ENCODE data around the gene R3HCC1L. TPM values are rescaled to one million over a fixed set of nuclear protein-coding genes. Genes with fewer than 3 reads are reported as not detected.
"Not testable (repeated sequence)": the region's sequence is repeated elsewhere in the genome, so short reads cannot be mapped to it uniquely, and the experiment has no call there.

R3HCC1L gene
- total RNA-seq, 1 experiment from 2014 or later, result 30.6 TPM

DNA sequence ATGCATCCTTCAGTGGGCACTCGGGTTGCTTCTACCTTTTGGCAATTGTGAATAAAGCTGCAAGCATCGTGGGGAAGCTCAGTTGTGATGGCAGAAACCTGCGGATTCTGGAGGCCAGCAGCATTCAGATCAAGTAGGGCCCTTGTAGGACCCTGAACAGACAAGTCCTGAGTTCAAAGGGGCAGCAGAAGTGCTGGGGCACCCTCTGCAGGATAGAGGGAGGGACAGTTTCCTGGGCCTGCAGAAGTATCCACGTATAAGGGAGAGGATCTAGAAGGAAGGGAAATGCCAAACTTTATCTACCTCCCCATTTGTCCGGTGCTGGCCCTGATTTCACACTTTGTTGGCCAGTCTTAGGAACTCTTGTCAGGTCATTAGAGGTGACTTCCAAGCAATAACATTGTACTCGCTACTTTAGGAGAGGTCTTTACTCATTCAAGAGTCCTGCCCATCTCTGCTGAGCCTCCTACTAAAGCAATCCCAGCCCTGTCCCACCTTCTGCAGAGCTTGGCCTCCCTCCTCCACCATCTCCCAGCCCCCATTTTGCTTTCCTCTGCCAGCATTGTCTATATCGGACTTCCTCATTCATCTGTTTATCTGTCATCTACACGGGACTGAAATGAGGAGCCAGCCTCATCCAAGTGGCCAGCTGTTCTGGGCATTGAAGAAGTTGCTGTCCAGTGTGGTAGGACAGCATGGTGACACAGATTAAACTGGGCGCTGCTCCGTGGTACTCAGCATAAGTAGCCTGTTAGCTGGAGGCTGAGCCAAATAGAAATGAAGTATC, 26.6 kb upstream of the R3HCC1L start:
- Histone ChIP-seq H3K4me3 (no peak overlapping the region), H3K4me1 (no peaks in the 10 kb centered on the region), H3K27me3 (peaks cover 6% of the 10 kb centered on the region; the same call in 1 of the 2 replicates), H3K36me3 (no peaks in the 10 kb centered on the region), H3K9me3 (replicated peaks) (no peaks in the 10 kb centered on the region), H3K27ac (no peak overlapping the region)
- DNase-seq, result no peak

DNA sequence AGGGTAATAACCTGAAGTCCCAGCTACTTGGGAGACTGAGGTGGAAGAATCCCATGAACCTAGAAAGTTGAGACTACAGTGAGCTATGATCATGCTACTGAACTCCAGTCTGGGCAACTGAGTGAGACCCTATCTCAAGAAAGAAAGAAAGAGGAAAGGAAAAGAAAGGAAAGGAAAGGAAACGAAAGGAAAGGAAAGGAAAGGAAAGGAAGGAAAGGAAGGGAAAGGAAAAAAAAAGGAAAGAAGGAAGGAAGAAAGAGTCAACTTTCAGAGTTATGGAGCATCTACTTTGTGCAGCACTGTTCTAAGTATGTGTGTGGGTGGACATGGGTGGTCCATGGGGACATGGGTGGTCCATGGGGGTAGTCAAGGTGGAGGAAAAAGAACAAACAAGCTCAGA, 24.1 kb upstream of the R3HCC1L start:
- Histone ChIP-seq H3K36me3 (no peaks in the 10 kb centered on the region), H3K9me3 (replicated peaks) (no peaks in the 10 kb centered on the region), H3K27ac (no peak overlapping the region), H3K4me1 (no peaks in the 10 kb centered on the region), H3K27me3 (peaks cover 15% of the 10 kb centered on the region; the same call in 1 of the 2 replicates), H3K4me3 (no peak overlapping the region)
- no peak for DNase-seq

DNA sequence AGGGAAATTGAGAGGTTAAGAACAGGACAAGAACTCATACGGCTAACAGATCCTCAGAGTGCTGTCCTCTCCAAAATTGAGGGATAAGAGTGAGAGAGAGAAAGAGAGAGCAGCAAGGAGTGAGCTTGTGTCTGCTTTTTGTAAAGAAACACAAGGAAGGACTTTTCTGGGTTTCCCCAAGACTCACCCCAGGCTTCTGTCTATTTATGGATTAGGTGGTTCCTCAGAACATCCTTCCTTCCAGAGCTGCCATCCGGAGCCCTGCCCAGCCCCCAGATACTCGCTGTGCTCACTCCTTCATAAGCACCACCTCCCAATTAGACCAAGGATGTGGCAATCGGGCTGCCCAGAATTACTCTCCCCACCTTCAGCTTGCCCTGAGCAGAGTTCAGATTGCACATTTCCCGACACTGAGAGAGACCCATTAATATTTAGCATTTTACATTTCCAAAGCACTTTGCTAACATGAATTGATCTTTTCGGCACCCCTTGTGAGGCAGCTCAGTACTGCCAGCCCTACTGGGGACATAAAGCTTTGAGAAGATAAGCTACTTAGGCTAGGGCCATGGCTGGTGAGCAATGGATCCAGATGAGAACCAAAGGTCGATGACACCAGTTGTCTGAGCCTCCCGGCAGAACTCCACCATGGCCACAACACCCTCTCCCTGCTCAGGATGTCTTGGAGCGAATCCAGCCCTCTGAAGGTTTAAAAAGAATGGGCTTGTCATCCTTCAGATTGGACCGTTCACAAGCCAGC, 19.2 kb upstream of the R3HCC1L start:
- H3K4me1 ChIP-seq, result no peaks in the 10 kb centered on the region
- H3K9me3 ChIP-seq (replicated peaks), result no peaks in the 10 kb centered on the region
- DNase-seq, result no peak
- no peaks in the 10 kb centered on the region for H3K36me3 ChIP-seq
- peaks cover 12% of the 10 kb centered on the region; the same call in 1 of the 2 replicates for H3K27me3 ChIP-seq
- no peak overlapping the region for H3K4me3 ChIP-seq
- no peak overlapping the region for H3K27ac ChIP-seq

DNA sequence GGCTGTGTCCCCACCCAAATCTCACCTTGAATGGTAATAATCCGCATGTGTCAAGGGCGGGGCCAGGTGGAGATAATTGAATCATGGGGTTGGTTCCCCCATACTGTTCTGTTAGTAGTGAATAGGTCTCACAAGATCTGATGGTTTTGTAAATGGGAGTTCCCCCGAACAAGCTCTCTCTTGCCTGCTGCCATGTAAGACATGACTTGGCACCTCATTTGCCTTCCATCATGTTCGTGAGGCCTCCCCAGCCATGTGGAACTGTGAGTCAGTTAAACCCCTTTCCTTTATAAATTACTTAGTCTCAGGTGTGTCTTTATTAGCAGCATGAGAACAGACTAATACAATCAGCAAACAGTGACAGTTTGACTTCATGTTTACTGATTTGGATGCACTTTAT, 14.6 kb upstream of the R3HCC1L start:
- no peaks in the 10 kb centered on the region for H3K27me3 ChIP-seq
- no peaks in the 10 kb centered on the region for H3K4me1 ChIP-seq
- no peak overlapping the region for H3K27ac ChIP-seq
- H3K4me3 ChIP-seq, result no peak overlapping the region
- no peaks in the 10 kb centered on the region for H3K9me3 ChIP-seq (replicated peaks)
- no peaks in the 10 kb centered on the region for H3K36me3 ChIP-seq
- no peak for DNase-seq

DNA sequence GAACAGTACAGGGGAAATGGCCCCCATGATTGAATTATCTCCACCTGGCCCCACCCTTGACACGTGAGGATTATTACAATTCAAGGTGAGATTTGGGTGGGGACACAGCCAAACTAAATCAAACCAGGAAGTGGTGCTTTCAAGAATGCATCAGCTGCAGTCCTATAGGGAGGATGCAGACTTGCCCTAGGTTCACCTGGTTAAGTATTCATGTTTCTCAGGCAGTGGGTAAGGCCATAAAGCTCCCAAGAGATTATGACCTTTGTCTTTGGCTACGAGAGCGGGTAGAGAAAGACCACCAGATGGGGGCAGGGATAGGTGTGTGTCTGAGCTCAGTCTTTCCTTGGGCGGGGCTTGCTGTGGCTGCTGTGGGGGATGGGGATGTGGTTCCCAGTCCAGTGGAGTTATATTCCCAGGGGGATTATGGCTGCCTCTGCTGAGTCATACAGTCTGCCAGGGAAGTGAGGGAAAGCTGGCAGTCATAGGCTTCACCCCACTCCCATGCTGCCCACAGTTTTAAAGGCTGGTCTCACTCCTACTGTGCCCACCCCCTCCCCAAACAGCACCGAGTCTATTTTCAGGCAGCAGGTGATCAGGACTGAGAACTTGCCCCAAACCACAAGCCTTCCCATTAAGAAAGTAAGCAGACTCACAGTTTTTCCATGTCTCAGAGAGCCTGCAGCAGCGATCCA, 8.4 kb upstream of the R3HCC1L start:
- H3K27me3 ChIP-seq, result no peaks in the 10 kb centered on the region
- peak overlapping the region; percentile 19 for H3K4me3 ChIP-seq
- peaks cover 14% of the 10 kb centered on the region for H3K4me1 ChIP-seq
- H3K9me3 ChIP-seq (replicated peaks), result no peaks in the 10 kb centered on the region
- H3K36me3 ChIP-seq, result no peaks in the 10 kb centered on the region
- no peak overlapping the region for H3K27ac ChIP-seq
- DNase-seq, result peak; percentile 44 to 51

DNA sequence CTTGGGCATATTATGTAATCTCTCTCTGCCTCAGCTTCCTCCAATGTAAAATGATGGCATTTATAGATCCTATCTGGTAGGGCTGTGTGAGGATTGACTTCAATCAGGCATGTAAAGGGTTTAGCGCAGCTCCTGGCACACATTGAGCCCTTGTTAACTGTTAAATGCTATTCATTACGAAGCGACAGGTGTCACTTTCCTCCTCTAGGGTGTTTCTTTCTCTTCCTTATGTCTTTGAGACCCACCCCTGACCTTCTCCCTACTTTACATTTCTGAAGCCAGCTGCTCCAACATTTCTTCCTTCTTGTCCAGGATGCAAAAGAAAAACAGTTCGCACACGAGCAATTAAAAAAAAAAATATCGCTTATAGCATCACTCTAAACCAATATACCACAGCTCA, 5.7 kb upstream of the R3HCC1L start:
- Histone ChIP-seq H3K27ac (no peak overlapping the region), H3K36me3 (no peaks in the 10 kb centered on the region), H3K27me3 (no peaks in the 10 kb centered on the region), H3K4me3 (no peak overlapping the region), H3K4me1 (peaks cover 14% of the 10 kb centered on the region), H3K9me3 (replicated peaks) (no peaks in the 10 kb centered on the region)
- peak in 1 of 2 experiments; percentile 37 for DNase-seq

DNA sequence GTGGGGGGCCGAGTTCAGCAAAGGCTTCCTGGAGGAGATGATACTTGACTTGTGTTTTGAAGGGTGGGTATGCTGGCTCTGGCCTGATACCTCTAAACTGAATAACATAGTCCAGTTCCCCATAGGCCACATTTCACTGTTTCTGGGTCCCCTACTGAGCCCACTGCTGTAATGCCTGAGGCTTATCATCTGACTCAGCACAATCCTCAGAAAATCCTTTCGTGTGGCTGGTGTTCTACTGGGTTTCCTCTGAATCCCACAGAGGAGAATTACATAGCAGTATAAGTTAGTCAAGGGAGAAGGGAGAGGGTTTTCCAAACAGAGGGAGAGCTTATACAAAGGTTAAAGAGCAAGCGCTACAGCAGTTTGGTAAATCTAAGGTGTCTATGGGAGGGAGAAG, 2.8 kb upstream of the R3HCC1L start:
- Histone ChIP-seq H3K27me3 (no peaks in the 10 kb centered on the region), H3K27ac (no peak overlapping the region), H3K36me3 (no peaks in the 10 kb centered on the region), H3K4me3 (no peak overlapping the region), H3K4me1 (peaks cover 9% of the 10 kb centered on the region), H3K9me3 (replicated peaks) (no peaks in the 10 kb centered on the region)
- DNase-seq, result no peak

DNA sequence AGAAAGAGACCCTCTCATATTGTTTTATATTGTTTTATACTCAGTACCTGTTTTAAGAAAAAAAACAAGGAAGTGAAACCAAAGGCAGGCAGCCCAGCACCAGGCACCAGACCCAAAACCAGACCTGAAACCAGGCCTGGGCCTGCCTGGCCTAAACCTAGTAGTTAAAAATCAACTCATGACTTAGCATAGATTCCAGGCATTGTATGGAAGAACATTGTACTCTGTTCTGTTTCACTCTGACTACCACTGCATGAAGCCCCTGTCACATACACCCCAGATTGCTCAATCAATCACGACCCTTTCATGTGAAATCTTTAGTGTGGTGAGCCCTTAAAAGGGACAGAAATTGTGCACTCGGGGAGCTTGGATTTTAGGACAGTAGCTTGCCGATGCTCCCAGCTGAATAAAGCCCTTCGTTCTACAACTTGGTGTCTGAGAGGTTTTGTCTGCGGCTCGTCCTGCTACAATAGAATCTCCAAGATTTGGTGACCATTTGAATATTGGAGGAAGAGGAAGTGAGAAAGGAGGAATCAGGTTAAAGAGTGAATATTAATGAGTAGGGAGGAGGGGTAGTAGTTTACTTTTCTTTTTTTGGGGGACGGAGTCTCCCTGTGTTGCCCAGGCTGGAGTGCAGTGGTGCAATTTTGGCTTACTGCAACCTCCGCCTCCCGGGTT, 1.2 kb upstream of the R3HCC1L start:
- H3K36me3 ChIP-seq; H3K27ac ChIP-seq; DNase-seq; H3K4me1 ChIP-seq; H3K4me3 ChIP-seq; H3K9me3 ChIP-seq (replicated peaks); H3K27me3 ChIP-seq: not testable (repeated sequence)

DNA sequence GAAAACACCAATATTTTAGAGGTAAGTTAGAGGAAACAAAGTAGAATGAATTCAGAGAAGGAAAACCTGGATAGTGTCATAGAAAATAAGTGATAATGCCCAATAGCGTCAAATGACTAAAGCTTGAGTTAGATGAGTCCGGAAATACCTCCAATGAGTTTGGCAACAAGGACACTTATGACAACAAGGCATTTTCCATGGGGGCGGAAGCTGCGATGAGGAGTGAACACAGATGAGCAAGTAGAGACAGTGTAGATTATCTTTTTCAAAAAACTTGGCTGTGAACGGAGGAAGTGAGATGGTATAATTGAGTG, 383 bp upstream of the R3HCC1L start:
- DNase-seq, result no peak
- H3K27ac ChIP-seq, result peak overlapping the region; percentile 78
- H3K4me3 ChIP-seq, result peak overlapping the region; percentile 76

DNA sequence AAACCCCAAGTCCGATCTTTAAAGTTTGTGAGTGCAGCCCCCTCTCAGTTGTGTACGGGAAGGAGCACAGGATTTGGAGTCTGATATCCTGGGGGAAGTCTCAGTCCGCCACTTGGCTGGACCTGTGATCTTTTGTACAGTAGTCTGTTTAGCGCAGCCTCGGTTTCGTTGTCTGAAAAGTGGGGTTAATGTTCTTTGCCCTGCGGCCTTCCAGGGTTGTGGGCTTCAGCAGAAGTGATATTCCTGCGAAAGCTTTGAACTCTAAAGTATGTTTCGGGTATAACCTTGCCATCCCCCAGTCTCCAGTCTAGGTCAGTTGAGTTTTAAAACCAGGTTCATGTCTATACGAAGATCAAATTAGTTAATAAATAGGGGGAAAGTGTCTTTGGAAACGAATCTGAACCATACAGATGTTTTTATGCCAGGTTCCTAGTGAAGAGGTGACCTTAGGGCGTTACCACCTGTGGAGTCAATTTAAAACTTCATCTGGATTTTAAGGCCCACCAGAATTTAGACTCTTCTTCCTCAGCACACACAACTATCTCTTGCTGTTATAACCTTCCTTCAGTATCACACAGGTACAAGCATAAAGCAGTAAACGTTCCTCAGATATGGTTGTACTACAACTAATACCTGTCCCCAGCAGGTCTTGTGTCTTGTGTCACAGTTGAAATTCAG, 904 bp downstream of the R3HCC1L start:
- H3K27me3 ChIP-seq, result no peaks in the 10 kb centered on the region
- no peaks in the 10 kb centered on the region for H3K36me3 ChIP-seq
- H3K9me3 ChIP-seq (replicated peaks), result no peaks in the 10 kb centered on the region
- peak overlapping the region; percentile 78 for H3K27ac ChIP-seq
- peak overlapping the region; percentile 76 for H3K4me3 ChIP-seq
- no peaks in the 10 kb centered on the region for H3K4me1 ChIP-seq
- DNase-seq, result no peak

More for the DNA sequence above, 383 bp upstream of the R3HCC1L start:
- peaks cover 2% of the 10 kb centered on the region; the same call in 1 of the 2 replicates for H3K4me1 ChIP-seq
- H3K36me3 ChIP-seq, result no peaks in the 10 kb centered on the region
- no peaks in the 10 kb centered on the region for H3K9me3 ChIP-seq (replicated peaks)
- no peaks in the 10 kb centered on the region for H3K27me3 ChIP-seq

DNA sequence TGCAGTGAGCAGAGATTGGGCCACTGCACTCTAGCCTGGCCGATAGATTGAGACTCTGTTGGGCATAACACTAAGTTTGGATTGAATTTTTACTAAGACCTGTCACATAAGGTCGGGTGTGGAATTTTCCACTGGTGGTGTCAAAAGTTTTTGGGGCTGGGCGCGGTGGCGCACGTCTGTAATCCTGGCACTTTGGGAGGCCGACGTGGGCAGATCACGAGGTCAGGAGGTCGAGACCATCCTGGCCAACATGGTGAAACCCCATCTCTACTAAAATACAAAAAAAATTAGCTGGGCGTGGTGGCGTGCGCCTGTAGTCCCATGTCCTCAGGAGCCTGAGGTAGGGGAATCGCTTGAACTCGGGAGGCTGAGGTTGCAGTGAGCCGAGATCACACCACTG, 2.3 kb downstream of the R3HCC1L start:
- H3K9me3 ChIP-seq (replicated peaks); H3K4me1 ChIP-seq; H3K36me3 ChIP-seq; H3K4me3 ChIP-seq; H3K27ac ChIP-seq; DNase-seq; H3K27me3 ChIP-seq: not testable (repeated sequence)

DNA sequence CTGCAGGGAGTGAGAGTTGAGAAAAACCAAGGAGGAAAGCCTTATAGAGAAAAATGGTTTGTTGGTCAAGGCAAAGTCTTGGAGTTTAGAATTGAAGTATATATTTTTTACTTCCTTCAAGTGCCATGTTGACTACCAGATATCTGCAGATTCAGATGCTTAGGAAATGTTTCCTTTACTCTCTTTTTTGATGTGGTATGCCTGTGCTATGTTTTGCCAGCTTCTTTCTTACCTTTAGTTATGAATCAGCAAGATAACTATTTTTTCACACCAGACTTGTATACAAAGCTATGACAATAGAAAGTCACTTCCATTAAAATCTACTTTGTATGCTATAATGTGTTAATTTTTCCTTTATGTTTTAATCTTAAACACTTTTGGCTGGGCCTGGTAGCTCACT, 3.6 kb downstream of the R3HCC1L start:
- Histone ChIP-seq H3K4me3 (no peak overlapping the region), H3K36me3 (no peaks in the 10 kb centered on the region), H3K27ac (no peak overlapping the region), H3K4me1 (no peaks in the 10 kb centered on the region), H3K27me3 (no peaks in the 10 kb centered on the region), H3K9me3 (replicated peaks) (no peaks in the 10 kb centered on the region)
- DNase-seq, result no peak

DNA sequence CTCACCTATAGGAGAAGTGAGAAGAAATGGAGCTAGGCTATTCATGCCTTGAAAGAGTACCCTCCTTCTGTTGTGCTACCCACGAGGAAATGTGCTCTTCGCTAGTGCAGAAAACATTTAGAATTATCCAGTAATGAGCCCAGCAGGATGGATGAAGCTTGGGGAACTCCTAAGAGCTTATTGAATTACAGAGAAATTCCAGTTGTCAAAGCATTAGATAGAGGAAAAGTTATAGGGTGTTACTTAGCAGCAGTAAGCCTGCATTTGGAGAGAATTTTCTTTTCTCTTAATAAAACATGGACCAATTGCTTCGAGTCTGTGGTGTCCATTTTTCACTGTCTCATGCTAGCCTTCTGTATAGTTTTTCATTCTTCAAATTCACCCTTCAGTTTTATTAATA, 5.0 kb downstream of the R3HCC1L start:
- no peaks in the 10 kb centered on the region for H3K4me1 ChIP-seq
- no peak for DNase-seq
- H3K27me3 ChIP-seq, result no peaks in the 10 kb centered on the region
- H3K4me3 ChIP-seq, result no peak overlapping the region
- H3K9me3 ChIP-seq (replicated peaks), result no peaks in the 10 kb centered on the region
- no peaks in the 10 kb centered on the region for H3K36me3 ChIP-seq
- no peak overlapping the region for H3K27ac ChIP-seq

DNA sequence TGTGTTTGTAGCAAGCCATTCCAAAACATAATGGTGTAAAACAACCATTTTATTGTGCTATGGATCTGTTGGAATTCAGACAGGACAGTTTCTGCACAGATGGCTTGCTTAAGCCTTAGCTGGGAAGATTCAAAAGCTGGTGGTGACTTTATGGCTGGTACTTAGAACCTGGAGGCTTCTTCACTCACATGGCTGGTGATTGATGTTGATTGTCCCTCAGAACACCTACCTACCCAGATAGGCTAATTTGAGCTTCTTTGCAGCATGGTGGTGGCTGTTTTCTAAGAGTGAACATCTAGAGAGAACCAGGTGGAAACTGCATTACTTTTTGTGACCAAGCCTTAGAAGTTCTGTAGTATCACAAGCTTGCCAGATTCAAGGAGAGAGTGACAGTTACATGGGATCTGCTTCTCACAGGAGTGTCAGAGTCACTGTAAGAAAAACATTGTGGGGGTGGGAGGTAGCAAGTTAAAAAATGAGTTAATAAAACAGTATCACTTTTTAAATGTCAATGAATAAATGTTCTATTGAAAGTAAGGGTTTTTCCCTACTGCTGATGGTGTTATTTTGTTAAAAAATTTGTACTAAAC, 7.1 kb downstream of the R3HCC1L start:
- Histone ChIP-seq H3K36me3 (0 out of 2 replicates have a peak, but pooled peaks cover 5% of the 10 kb centered on the region), H3K4me3 (no peak overlapping the region), H3K27me3 (no peaks in the 10 kb centered on the region), H3K4me1 (no peaks in the 10 kb centered on the region), H3K27ac (no peak overlapping the region), H3K9me3 (replicated peaks) (0 out of 2 replicates have a peak, but pooled peaks cover 3% of the 10 kb centered on the region)
- no peak for DNase-seq
